ELF-1 (cell line): ENCODE measurements around the gene N4BP2.
A peak's percentile ranks its signal among the peaks of the same experiment; 100 is the strongest.

Experiments
- DNase-seq: peaks from one replicate; pipeline ENCODE4 v3.0.0-alpha.2; 2016; ENCODE audit warnings: low read depth, low spot score

The N4BP2 gene

GRCh38 chr4:40152637-40153036 lies 96.0 kb downstream of the N4BP2 start:
- DNase-seq = no peak

GRCh38 chr4:40157436-40157835 lies 100.8 kb downstream of the N4BP2 start:
- no peak for DNase-seq

- no peak for DNase-seq
These were observed 103.6 kb downstream of the N4BP2 start for GRCh38 chr4:40160258-40160657.

- no peak for DNase-seq
These were observed 107.8 kb downstream of the N4BP2 start for GRCh38 chr4:40164459-40164858.

- DNase-seq = no peak
These were observed 109.3 kb downstream of the N4BP2 start for GRCh38 chr4:40165916-40166315.

GRCh38 chr4:40168070-40168469 lies 111.4 kb downstream of the N4BP2 start:
- no peak for DNase-seq

GRCh38 chr4:40170588-40170987 lies 113.9 kb downstream of the N4BP2 start:
- no peak for DNase-seq

- DNase-seq = no peak
These were observed 116.8 kb downstream of the N4BP2 start for GRCh38 chr4:40173470-40173875.

- DNase-seq = peak; percentile 27
These were observed 120.0 kb downstream of the N4BP2 start for GRCh38 chr4:40176602-40177001.

GRCh38 chr4:40177591-40177990 lies 120.9 kb downstream of the N4BP2 start:
- DNase-seq = no peak

- no peak for DNase-seq
These were observed 122.0 kb downstream of the N4BP2 start for GRCh38 chr4:40178672-40179071.

- no peak for DNase-seq
These were observed 122.7 kb downstream of the N4BP2 start for GRCh38 chr4:40179360-40179759.

GRCh38 chr4:40180356-40180755 lies 123.7 kb downstream of the N4BP2 start:
- DNase-seq = no peak

- DNase-seq = no peak
These were observed 125.4 kb downstream of the N4BP2 start for GRCh38 chr4:40182001-40182400.

- no peak for DNase-seq
These were observed 126.3 kb downstream of the N4BP2 start for GRCh38 chr4:40182954-40183353.

- DNase-seq = no peak
These were observed 127.2 kb downstream of the N4BP2 start for GRCh38 chr4:40183615-40184411.

- DNase-seq = no peak
These were observed 129.4 kb downstream of the N4BP2 start for GRCh38 chr4:40185830-40186664.

GRCh38 chr4:40186665-40187014 lies 130.0 kb downstream of the N4BP2 start:
- DNase-seq = no peak

GRCh38 chr4:40187386-40187906 lies 130.8 kb downstream of the N4BP2 start:
- DNase-seq = no peak

- DNase-seq = no peak
These were observed 133.4 kb downstream of the N4BP2 start for GRCh38 chr4:40190019-40190418.

- DNase-seq = no peak
These were observed 133.8 kb downstream of the N4BP2 start for GRCh38 chr4:40190465-40190864.

GRCh38 chr4:40190880-40191815 lies 134.5 kb downstream of the N4BP2 start:
- no peak for DNase-seq
